GM23338 (cell line): ENCODE data around the gene ADCY4.

ENCODE experiments used
- CTCF ChIP-seq, 2 experiments: fragments of 200-600 bp in 1 of 2; sonication (generic) in 1 of 2; conservative IDR thresholded peaks; 2 replicates each; pipeline versions ENCODE4 v1.5.1 to v1.6.1; 2016 to 2017; ENCODE audit warnings: antibody characterized with exemption in 2 of 2, low read depth in 2 of 2, mild to moderate bottlenecking in 2 of 2, moderate library complexity in 1 of 2
- ETS1 ChIP-seq: IDR thresholded peaks from 2 replicates; pipeline ENCODE4 v1.6.1; 2016; ENCODE audit warnings: antibody characterized with exemption
- EZH2 ChIP-seq: fragments of 200-600 bp; sonication (generic); IDR thresholded peaks from one replicate; pipeline ENCODE4 v1.8.0; 2017; ENCODE audit warnings: antibody characterized with exemption, mild to moderate bottlenecking, low read depth; ENCODE audit not compliant: unreplicated experiment
- EZH2phosphoT487 ChIP-seq: fragments of 200-600 bp; sonication (generic); IDR thresholded peaks from one replicate; pipeline ENCODE4 v1.8.1; 2018; ENCODE audit warnings: antibody characterized with exemption; ENCODE audit not compliant: unreplicated experiment
- POLR2AphosphoS5 ChIP-seq: IDR thresholded peaks from 2 replicates; pipeline ENCODE4 v1.6.1; 2016; ENCODE audit warnings: antibody characterized with exemption, low read depth

GRCh38 chr14:24290746-24291145 is 44.1 kb downstream of the ADCY4 start:
- TF ChIP-seq EZH2phosphoT487 (no peak), CTCF (conservative IDR thresholded peaks at IDR 0.05; ENCODE audit: low read depth in 2 of 2) (no peak), ETS1 (no peak), EZH2 (no peak), POLR2AphosphoS5 (no peak)
